ENCODE measurements around the gene GABPB2. TPM values are rescaled to one million over a fixed set of nuclear protein-coding genes. Genes with fewer than 3 reads are reported as not detected.

The GABPB2 gene
- polyA plus RNA-seq, 2 of the 4 experiments (the other 2 are of a cell fraction): 2.4 to 9.9 TPM

- CTCF ChIA-PET: interaction anchor here (0.6 to 6.7 kb wide), 21 partner anchors 8 to 270 kb away, joined by 3 to 62 read pairs (median 4); partner anchors contain the start of genes ANXA9, BNIPL, C1orf56 and LYSMD1
- ATAC-seq (peak; percentile 98 to 99), FAIRE-seq (no peak), DNase-seq (ENCODE audit: low read depth in 1 of 2, low spot score in 1 of 2) (peak; percentile 72 to 84)
- Histone ChIP-seq H3K4me2 (no peak overlapping the region), H3K4me3 (no peak overlapping the region), H3K9me3 (no peaks in the 10 kb centered on the region), H3K4me1 (no peaks in the 10 kb centered on the region), H3K27ac (no peak overlapping the region)
- peak; percentile 57 for TF ChIP-seq CTCF (IDR thresholded peaks at IDR 0.05)
- TF ChIP-seq TFCP2L1 (CRISPR knock-in tag; IDR thresholded peaks at IDR 0.05): no peak
- TF ChIP-seq MAZ (IDR thresholded peaks at IDR 0.05; ENCODE audit: borderline replicate concordance, low read depth, low read length): no peak
- TF ChIP-seq RAD21 (conservative IDR thresholded peaks at IDR 0.05 in 1 of 2, IDR thresholded peaks at IDR 0.05 in 1 of 2): peak; percentile 66 to 82
- peak; percentile 44 for TF ChIP-seq SMC3 (IDR thresholded peaks at IDR 0.05)
- 63% methylated on average over 6 of the region's 6 CpGs for WGBS (ENCODE audit: missing lambda C conversion rate)
- POLR2A ChIA-PET: no interaction called here
Observed at GRCh38 chr1:151024540-151025146, 45.9 kb upstream of the GABPB2 start.

GRCh38 chr1:151026460-151026859, 44.1 kb upstream of the GABPB2 start:
- TF ChIP-seq ELK1 (IDR thresholded peaks at IDR 0.05; ENCODE audit: low read depth, low read length) (no peak), REST (IDR thresholded peaks at IDR 0.05) (no peak), EP300 (IDR thresholded peaks at IDR 0.05) (no peak), EHF (CRISPR knock-in tag; IDR thresholded peaks at IDR 0.05) (no peak), ATOH8 (CRISPR knock-in tag; IDR thresholded peaks at IDR 0.05; ENCODE audit: low read depth) (no peak), HDAC2 (IDR thresholded peaks at IDR 0.05) (no peak), CHD2 (IDR thresholded peaks at IDR 0.05; ENCODE audit: low read length, partially characterized antibody) (no peak), MYC (IDR thresholded peaks at IDR 0.05; ENCODE audit: borderline replicate concordance, low read length) (no peak), HEYL (CRISPR knock-in tag; IDR thresholded peaks at IDR 0.05) (no peak), PHF8 (IDR thresholded peaks at IDR 0.05; ENCODE audit: borderline replicate concordance, low read depth) (no peak), HOXB13 (CRISPR knock-in tag; IDR thresholded peaks at IDR 0.05; ENCODE audit: low read depth) (no peak), CHD4 (IDR thresholded peaks at IDR 0.05; ENCODE audit: borderline replicate concordance) (no peak), RAD21 (conservative IDR thresholded peaks at IDR 0.05 in 1 of 2, IDR thresholded peaks at IDR 0.05 in 1 of 2) (no peak), CBX8 (IDR thresholded peaks at IDR 0.05) (no peak), PBX3 (IDR thresholded peaks at IDR 0.05) (no peak), FOSB (CRISPR knock-in tag; IDR thresholded peaks at IDR 0.05) (no peak), USF2 (IDR thresholded peaks at IDR 0.05) (no peak), RARB (CRISPR knock-in tag; IDR thresholded peaks at IDR 0.05) (no peak), TP53 (CRISPR knock-in tag; IDR thresholded peaks at IDR 0.05) (no peak), CBX2 (IDR thresholded peaks at IDR 0.05; ENCODE audit: borderline replicate concordance, low read depth) (no peak)
- ATAC-seq (no peak), FAIRE-seq (no peak), DNase-seq (ENCODE audit: low read depth in 1 of 2, low spot score in 1 of 2) (no peak)
- POLR2A ChIA-PET: no interaction called here
- H3K27ac ChIP-seq: no peak overlapping the region
- no peak overlapping the region for H3K4me2 ChIP-seq
- H3K4me3 ChIP-seq: no peak overlapping the region
- no peaks in the 10 kb centered on the region for H3K9me3 ChIP-seq
- no peaks in the 10 kb centered on the region for H3K4me1 ChIP-seq
- CTCF ChIA-PET: interaction anchor here (0.7 to 6.7 kb wide), 9 partner anchors 15 to 227 kb away, joined by 3 to 62 read pairs (median 4); partner anchors contain the start of genes ANXA9, C1orf56, LYSMD1 and MINDY1

Data from A549 (cell line).